ENCODE data around the gene IRF4.

IRF4 gene

GRCh38 chr6:445571-446417 is 54.2 kb downstream of the IRF4 start:
- no peak for DNase-seq

GRCh38 chr6:446418-447366 is 55.1 kb downstream of the IRF4 start:
- DNase-seq, result no peak

DNA sequence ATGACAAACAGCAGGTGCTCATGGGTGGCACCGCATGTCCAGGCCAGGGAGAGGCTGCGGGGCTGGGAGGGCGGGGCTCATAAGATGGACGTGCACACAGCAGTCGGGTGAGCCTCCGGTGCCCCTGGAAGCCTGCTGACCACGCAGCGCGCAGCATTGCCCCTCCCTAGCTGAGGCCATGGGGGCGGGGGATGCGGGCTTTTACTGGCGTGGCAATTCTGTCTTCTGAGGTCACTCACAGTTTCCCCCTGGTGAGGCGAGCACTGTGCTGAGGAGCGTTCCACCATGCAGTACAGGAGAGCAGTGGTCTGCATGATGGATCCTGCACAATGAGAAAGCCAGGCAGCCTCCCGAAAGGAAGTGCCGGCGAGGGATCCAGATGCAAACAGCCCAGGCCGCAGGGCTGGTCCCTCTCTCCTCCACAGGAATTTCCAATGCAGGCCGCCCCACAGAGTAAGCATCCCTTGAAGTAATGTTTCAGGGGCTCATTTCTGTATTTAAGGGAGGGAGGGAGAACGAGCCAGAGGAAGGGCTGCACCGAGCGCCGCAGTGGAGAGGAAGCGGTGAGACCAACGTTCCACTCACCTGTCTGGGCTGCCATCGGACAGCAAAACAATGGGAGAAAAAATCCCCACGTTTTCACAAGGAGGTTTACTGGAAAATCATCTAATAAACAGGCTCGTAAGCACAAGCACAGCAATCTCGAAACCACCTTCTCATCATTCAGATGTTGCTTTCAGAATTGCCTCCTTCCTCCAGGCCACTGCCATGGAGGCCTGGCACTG is 56.0 kb downstream of the IRF4 start:
- DNase-seq, result no peak

GRCh38 chr6:448296-449056 is 56.9 kb downstream of the IRF4 start:
- no peak for DNase-seq

DNA sequence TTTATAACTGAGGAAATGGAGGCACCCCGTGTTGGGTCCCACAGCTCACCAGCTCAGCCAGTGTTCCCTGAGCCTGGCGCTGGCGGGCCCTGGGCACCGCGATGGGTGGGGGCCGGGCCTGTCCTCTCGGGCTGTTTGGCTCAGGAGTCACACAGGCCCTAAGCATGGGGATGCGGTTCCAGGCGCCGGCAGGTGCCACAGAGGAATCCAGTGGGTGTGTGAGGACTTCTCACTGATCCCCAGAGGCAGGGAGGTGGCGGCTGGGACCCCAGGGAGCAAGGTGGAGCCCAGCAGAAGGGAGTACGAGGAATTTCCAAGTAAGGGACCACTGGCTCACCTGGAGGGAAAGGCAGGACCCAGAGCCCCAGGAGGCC is 57.5 kb downstream of the IRF4 start:
- DNase-seq, result no peak

DNA sequence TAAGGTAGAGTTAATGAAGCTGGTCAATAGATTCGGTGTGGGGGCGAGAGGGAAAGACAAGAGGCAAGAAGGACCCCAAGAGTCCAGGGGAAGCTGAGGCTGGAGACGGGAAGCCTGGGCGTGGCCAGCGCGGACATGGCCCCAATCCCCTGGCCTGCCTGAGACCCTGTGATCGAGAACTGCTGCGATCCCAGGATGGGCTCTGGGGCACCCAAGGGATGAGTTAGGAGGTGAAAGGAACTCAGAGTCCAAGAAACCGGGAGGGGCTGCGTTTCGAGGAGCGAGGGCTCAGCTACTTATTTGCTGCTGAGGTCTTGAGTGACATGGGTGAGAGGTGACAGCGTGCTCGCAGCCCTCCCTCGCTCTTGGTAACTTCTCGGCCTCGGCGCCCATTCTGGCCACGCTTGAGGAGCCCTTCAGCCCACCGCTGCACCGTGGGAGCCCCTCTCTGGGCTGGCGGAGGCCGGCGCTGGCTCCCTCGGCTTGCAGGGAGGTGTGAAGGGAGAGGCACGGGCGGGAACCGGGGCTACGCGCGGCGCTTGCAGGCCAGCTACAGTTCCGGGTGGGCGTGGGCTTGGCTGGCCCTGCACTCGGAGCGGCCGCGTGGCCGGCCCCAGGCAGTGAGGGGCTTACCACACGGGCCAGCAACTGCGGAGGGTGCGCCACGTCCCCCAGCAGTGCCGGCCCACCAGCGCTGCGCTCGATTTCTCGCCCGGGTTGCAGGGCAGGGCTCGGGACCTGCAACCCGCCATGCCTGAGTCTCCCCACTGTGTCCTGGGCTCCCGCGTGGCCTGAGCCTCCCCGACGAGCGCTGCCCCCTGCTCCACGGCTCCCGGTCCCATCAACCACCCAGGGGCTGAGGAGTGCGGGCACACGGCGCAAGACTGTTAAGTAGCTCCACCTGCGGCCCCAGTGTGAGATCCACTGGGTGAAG is 58.2 kb downstream of the IRF4 start:
- DNase-seq, result no peak

GRCh38 chr6:451336-451735 is 59.8 kb downstream of the IRF4 start:
- DNase-seq, result no peak

DNA sequence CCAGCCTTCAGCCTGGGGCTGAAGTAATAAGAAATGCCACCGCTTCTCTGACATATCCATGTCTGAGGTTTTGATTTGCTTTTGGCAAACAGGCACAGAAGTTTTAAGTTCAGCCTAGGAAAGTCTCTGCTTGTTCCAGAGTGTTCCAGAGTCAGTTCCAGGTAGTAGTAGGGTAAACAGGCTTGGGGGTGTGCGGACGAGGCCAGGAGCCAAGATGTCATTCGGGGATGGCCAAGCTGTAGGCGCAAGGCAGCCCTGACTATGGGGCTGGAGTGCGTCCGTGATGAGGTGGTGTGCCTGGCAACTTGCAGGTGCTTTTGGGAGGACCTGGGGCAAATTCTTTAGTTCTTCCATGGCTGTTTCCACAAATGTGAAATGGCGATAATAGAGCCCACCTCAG is 60.3 kb downstream of the IRF4 start:
- DNase-seq, result no peak

DNA sequence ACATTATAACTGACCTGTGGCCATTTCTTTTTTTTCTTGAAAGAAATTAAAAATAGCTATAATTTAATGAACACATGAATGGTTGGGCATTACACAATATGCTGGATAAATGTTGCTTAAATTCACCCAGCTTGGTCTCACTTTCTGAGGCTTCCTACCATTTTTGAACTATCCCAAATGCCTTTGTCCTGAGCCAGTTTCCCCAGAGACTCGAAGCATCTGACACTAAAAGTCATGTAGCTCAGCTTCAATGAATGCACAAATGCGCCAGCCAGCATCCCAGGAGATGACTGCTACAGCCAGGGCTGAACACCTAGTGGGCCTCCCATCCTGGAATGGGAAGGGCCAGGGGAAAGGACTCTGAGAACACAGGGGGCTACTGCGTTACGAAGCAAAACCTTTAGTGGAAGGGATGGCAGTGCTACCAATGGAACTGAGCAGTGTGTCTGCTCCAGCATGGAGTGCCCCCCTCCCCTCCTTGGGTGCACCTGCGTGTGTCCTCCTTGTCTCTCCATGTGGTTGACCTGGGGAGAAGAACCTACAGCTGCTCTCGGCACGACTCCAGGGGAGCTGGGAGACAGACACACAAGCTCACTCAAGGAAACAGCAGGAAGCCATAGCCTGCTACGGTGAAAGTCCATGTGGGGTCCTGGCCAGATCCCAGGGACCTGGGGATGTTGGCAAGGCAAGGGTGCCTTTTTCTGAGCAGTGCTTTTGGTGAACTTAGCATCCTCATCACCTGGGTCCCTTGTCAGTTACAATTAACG is 60.9 kb downstream of the IRF4 start:
- DNase-seq, result no peak

- no peak for DNase-seq
Measured at GRCh38 chr6:453152-453551, 61.6 kb downstream of the IRF4 start.

DNA sequence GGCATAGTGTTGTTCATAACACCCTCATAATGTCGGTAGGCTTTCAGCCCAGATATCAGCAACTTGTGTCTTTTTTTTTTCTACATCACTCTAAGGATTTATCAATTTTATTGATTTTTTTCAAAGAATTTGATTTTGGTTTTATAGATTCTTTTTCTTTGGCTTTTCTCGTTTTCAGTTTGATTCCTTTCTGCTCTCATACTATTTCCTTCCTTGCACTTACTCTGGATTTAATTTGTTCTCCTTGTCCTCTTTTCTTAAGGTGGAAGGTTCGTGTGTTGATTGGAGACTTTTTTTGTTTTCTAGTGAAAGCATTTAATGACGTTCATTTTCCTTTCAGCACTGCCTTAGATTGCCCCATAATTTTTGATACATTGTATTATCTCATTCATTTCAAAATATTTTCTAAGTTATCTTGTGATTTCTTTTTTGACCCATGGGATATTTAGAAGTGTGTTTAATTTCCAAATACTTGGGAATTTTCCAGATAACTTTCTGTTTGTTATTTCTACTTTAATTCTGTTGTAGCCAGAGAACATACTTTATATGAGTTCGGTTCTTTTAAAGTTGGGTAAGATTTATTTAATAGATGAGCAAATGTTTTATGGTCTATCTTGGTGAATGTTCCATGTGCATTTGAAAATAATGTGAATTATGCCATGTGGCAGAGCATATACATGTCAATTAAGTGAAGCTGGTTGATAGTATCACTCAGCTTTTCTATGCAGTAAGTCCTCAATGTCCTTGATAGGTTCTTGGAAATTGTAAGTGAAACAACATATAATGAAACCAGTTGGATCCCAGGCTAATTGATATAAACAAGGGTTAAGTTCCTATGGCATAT is 62.8 kb downstream of the IRF4 start:
- DNase-seq, result no peak

GRCh38 chr6:455006-455585 is 63.5 kb downstream of the IRF4 start:
- DNase-seq, result no peak

DNA sequence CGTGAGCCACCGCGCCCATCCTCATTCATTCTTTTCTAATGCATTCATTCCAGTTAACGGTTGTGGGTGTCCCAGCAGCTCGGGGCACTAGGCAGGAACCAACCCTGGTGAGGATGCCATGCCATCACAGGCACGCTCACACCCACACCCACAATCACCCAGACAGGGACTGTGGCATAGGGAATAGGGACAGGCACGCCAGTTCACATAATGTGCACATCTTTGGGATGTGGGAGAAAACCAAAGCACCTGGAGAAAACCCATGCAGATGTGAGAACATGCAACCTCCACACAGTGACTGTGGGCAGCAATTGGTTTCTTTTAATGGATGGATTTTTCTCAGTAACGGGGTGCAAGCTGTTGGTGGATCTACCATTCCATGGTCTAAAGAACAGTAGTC is 64.3 kb downstream of the IRF4 start:
- DNase-seq, result no peak

DNA sequence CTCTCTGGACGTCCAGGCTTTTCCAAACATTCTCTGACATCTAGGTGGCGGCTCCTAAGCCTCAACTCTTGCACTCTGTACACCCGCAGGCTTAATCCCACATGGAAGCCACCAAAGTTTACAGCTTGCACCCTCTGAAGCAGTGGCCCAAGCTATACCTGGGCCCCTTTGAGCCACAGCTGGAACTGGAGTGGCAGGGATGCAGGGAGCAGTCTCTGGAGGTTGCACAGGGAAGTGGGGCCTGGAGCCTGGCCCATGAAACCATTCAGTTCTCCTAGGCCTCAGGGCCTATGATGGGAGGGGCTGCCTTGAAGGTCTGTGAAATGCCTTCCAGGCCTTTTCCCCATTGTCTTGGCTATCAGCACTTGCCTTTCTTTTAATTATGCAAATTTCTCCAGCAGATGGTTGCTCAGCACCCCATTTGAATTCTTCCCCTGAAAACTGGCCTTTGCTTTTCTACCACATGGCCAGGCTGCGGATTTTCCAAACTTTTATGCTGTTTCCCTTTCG is 64.9 kb downstream of the IRF4 start:
- DNase-seq, result no peak

DNA sequence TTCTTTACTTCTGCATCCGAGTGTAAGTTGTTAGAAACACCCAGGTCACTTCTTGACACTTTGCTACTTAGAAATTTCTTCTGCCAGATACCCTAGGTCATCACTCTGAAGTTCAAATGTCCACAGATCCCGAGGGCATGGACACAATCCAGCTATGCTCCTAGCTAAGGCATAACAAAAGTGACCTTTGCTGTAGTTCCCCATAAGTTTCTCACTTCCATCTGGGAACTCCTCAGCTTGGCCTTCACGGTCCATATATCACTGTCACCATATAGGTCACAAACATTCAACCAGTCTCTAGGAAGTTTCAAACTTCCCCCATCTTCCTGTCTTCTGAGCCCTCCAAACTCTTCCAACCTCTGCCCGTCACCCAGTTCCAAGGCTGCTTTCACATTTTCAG is 65.3 kb downstream of the IRF4 start:
- DNase-seq, result no peak
